KG1 (cell line): ENCODE results near the gene SLC26A2.
"Not testable (repeated sequence)": the region's sequence is repeated elsewhere in the genome, so short reads cannot be mapped to it uniquely, and the experiment has no call there.

Experiments used
- DNase-seq: peaks from one replicate; lab custom pipeline; 2025; lab: John Stamatoyannopoulos, UW

SLC26A2 gene

DNA sequence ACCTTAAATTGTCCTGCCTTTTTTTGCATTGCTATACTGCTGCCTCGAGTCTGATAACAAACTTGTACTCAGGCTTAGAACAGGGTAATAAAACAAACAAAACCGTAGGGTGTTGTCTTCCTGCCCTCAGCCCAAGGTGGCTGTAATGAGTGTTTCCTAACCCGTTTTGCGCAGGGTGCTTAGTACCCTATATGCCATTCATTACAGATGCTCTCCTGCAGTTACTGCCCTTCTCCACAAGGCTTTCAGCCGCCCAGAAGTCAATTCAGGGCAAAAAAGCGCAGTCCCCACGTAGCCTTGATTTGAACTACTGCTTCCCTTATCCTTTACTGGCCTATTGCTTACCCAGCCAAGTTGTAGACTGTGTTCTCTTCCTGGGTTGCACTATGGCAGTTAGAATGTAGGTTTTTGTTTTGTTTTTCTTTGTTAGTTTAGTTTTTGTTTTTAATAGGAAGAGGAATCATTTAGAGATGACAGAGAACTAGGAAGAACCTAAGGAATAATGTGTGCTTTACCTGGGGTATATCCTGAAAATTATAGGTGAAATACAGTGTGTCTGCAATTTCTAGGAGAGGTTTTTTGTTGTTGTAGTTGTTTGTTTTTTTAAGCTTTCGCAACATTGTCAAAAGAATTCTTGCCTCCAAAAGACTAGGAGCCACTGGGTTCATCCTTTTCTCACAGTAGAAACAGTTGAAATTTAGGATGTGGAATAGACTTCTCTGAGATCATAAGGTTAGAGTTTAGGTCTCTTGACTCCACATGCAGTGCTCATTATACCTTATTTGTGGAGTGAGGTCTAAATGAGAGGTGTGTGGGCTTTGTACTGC, 41.3 kb downstream of the SLC26A2 start:
- peak; percentile 10 for DNase-seq

DNA sequence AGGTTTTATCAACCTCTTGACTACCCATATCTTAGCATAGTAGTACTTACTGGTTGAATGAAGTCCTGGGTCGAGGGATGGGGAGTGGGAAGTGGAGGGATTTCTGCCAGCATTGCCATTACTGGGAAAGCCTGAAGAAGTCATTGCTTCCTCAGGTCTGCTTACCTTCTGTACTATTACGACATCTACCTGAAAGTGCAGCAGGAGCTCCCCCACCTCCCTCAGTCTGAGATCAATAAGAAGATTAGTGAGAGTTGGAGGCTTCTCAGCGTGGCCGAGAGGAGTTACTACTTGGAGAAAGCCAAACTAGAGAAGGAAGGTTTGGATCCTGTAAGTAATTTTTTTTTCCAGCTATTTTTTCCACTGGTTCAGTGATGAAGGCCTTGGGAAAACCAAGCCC, 45.8 kb downstream of the SLC26A2 start:
- no peak for DNase-seq

DNA sequence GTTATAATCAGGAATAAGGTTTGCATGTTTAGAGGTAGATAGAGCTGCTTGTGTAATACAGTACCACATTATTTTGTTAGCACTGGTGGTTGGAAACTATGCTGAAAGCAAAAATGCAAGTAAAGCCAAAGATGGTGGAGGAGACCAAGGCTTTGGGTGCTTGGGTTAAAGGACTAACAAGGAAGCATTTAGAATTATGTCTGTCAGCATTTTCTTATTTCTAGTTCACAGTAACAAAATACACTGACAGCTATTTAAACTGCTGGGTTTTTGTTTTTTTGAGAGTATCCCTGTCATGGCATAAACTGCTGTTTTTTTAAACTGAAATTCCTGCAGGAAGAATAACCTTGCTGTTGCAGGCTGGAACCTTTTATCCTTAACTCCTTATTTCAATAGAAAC, 46.5 kb downstream of the SLC26A2 start:
- DNase-seq: no peak

DNA sequence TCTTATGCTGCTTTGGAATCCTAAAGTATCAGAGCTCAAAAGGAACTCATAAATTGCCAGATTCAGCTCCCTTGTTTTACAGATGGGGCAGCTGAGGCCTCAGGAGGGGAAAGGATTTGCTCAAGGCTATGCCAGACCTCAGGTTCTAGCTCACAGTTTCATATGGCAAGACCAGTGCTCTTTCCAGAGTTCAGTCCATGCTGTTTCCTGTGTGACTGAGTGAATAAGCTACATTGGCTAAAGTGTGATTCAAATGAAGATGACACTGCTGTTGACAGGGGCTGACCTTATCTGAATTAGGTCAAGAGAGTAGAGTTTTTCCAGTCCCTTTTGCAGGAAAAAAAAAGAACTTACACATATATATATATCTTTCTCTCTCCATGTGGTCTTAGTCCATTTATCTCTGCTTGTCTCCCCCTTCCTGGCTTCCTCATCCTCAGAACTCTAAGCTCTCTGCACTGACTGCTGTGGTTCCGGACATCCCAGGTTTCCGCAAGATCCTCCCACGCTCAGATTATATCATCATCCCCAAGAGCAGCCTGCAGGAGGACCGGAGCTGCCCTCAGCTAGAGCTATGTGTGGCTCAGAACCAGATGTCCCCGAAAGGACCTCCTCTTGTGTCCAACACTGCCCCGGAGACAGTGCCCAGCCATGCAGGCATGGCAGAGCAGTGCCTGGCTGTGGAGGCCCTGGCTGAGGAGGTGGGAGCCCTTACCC, 49.3 kb downstream of the SLC26A2 start:
- DNase-seq: no peak

- DNase-seq: no peak
Measured at GRCh38 chr5:150013931-150014330, 53.4 kb downstream of the SLC26A2 start.

DNA sequence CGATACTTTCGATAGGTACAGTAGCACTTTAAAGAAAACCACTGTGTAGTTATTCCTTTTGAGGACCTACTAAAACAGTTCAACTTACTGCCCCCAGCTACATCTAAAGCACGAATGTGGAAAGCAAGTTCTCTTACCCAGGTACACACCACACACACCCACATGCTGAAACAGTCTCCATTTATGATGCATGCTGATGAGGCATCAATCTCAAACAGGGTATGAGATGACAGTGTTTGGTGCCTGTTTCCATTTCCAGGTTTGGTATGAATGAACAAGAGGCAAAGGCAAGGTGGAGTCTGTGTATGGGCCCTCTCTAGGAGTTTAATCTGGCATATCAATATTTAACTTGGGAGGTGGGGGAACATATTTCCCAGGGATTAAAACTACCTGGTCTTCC, 53.9 kb downstream of the SLC26A2 start:
- DNase-seq: no peak

DNA sequence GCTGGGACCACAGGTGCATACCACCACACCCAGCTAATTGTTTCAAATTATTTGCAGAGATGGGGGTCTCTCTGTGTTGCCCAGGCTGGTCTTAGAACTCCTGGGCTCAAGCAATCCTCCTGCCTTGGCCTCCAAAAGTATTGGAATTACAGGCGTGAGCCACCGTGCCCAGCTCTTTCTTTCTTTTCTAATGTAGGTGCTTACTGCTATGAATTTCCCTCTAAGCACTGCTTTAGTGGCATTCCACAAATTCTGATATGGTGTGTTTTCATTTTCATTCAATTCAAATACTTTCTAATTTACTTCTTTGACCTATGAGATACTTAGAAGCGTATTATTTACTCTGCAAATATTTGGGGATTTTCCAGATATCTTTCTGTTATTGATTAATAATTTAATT, 54.9 kb downstream of the SLC26A2 start:
- DNase-seq: no peak

DNA sequence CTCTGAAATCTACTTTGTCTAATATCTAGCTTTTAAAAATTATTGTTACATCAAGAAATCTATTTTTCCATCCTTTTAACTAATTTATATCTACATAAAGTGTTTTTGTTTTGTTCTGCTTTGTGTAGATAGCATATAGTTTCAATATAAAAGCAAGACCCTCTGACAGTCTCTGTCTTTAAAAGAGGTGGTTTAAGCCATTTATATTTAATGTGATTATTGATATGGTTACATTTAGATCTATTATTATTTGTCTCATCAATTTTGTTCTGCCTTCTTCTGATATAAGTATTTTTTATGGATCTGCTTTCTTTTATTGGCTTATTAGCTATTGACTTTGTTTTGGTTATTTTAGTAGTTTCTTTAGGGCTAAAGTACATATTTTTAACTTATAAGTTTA, 56.0 kb downstream of the SLC26A2 start:
- no peak for DNase-seq

DNA sequence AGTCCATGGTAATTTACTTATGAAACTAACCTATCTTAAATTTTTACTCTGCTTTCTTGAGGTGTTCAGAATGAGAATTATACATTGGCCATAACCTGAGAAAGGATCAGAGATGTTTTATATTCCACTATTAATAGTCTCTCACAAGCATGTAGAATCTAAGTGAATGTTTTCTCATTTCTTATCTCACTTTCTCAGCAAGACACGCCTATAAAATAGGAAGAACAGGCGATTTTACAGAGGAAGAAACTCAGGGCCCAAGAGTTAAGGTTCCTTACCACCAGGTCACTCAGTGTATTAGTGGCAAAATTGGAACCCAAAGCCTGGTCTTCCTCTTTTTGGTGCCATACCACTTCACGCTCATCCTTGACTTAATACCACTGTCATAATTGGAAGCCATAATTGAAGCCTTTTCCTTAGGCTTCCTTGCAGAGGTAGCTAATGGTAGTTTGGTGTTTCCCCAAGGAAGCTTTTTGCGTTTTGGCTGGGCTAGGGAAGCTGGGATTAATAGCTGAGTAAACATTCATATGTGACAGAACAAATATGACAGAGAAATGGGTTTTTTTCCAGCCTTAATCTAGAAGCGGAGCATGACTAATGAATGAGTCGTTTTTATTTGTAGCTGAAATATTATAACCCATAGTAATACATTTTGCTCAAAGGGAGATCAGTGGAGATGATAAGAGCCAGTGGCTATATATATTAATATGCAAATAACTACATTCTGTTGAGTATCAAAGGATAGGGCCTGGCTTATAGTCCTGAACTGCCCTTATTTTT, 56.9 kb downstream of the SLC26A2 start:
- no peak for DNase-seq

- no peak for DNase-seq
Measured at GRCh38 chr5:150020249-150020648, 59.7 kb downstream of the SLC26A2 start.

- DNase-seq: no peak
Measured at GRCh38 chr5:150021491-150022157, 61.1 kb downstream of the SLC26A2 start.

DNA sequence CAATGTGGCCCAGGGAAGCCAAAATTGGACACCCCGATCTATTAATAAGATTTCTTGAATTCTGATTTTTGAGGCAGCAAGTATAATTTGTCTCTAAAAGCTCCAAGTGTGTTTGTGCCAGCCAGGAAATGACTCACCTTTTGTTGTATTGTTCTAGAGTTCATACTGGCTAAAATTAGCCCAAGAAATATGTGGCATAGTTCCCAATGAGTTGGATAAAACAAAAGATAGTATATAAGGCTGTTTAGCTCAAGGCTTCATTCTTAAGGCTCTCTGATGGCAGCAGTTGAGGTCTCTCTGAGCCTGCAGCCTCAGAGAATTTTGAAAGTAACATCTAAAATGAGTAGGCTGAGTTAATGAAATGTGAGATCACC, 61.6 kb downstream of the SLC26A2 start:
- DNase-seq: no peak

DNA sequence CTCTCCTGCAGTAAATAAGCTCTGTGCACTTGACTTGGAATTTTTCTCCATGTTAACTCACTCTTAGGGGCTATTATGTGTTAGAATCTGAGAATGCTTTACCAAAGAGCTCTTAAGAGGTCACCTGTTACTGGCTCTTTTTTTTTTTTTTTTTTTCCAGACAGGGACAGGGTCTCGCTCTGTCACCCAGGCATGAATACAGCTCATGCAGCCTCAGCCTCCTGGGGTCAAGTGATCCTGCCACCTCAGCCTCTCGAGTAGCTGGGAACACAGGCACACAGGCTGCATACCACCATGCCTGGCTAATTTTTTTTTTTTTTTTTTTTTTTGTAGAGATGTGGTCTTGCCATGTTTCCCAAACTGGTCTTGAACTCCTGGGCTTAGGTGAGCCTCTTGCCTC, 62.1 kb downstream of the SLC26A2 start:
- DNase-seq: no peak

DNA sequence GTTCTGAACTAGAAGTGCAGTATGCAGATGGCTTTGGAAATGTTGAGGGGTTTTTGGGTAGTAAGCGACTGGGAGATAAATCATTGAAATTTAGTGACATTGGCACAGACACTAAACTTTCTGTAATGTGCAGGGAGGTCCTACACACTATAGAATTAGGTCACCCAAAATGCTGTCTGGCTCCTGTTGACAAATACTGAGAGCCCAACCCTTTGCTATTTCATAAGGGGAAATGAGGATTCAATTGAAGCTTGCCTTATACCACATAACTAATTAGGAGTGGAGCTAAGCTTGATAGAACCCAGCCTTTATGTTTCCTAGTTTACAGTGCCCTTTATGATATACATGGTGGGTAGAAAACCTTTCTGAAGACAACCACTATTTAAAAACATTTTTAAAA, 62.6 kb downstream of the SLC26A2 start:
- no peak for DNase-seq

- DNase-seq: no peak
Measured at GRCh38 chr5:150024346-150024984, 63.9 kb downstream of the SLC26A2 start.

DNA sequence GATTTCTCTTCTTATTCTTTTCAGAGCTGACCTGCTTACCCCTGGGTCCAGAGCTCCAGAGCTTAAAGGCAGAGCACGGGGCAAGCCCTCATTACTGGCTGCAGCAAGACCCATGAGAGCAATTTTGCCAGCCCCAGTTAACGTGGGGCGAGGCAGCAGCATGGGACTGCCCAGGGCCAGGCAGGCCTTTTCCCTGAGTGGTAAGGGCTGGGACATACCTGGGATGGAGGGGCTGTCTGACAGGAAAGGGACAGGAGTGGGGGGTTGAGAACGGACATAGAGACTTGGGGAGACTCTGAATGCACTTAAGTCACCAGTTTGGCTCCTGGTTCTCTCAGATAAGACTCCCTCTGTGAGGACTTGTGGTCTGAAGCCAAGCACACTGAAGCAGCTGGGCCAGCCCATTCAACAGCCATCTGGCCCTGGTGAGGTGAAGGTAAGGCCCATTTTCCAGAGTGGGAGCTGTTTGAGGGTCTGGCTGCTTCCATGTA, 66.2 kb downstream of the SLC26A2 start:
- DNase-seq: no peak

DNA sequence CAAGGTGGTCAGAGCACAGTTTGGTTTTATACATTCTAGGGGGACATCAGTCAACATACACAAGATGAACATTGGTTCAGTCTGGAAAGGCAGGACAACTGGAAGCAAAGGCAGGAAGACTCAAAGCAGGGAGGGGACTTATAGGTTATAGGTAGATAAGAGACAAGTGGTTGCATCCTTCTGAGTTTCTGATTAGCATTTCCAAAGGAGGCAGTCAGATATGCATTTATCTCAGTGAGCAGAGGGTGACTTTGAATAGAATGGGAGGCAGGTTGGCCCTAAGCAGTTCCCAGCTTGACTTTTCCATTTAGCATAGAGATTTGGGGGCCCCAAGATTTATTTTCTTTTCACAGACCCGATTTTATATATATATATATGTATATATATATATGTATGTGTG, 67.5 kb downstream of the SLC26A2 start:
- DNase-seq: not testable (repeated sequence)

DNA sequence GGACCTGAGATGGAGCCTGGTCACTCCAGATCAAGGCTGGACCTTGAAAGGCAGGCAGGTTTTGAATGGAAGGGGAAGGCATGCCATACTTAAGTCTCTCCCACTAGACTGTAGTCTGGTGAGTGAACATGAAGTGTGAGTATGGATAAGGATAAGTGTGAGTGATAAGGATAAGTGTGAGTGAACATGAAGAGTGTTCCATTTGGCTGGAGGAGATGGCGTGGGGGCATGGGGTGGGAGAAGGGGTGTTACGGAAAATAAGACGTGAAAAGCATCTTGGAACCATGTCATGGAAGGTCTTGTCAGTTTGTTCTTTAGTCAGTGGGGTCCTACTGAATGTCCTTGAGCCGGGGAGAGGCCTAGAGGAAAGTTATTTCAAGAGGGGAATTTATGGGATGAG, 72.8 kb downstream of the SLC26A2 start:
- no peak for DNase-seq

DNA sequence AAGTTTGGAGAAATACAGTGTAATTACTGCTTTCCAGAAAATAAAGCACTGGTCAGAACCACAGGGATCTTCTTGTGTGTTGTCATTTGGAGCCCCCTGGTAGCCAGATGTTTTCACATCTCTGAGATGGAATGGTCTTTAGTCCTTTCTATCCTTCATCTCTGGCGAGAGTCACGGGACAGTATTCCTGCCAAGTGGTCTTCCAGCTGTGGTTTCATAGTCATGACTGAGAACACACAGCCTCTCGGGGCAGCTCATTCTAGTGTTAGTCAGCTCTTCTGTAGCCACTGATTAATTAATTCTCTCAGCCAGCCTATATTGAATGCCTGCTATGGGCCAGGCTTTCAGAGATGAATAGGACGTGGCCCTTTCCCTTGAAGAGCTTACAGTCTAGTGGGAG, 74.1 kb downstream of the SLC26A2 start:
- DNase-seq: no peak

- DNase-seq: no peak
Measured at GRCh38 chr5:150035139-150035895, 74.8 kb downstream of the SLC26A2 start.

DNA sequence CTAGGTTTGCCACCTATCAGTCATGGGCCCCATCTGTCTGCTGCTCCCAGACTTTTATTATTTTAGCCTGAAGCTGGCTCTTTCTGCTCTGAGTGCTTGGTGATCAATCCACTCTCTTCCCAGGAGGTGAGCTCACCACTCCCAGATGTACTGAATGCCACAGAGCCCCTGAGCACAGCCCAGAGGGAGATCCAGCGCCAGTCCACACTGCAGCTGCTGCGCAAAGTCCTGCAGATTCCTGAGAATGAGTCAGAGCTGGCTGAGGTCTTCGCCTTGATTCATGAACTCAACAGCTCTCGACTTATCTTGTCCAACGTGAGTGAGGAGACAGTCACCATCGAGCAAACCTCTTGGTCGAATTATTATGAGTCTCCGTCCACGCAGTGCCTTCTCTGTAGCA, 76.0 kb downstream of the SLC26A2 start:
- DNase-seq: no peak
